Astrocyte (in vitro differentiated cells and primary cell): ENCODE data around the gene STOM.

Experiments used
- CTCF ChIP-seq: IDR thresholded peaks from 2 replicates; pipeline ENCODE4 v1.5.1; 2011; ENCODE audit warnings: low read depth, mild to moderate bottlenecking, inconsistent platforms, low read length, moderate library complexity; ENCODE audit not compliant: insufficient read depth
- EZH2 ChIP-seq: IDR thresholded peaks from 2 replicates; pipeline ENCODE4 v1.6.1; 2012; ENCODE audit warnings: mild to moderate bottlenecking, low read length, inconsistent platforms; ENCODE audit not compliant: insufficient read depth

DNA sequence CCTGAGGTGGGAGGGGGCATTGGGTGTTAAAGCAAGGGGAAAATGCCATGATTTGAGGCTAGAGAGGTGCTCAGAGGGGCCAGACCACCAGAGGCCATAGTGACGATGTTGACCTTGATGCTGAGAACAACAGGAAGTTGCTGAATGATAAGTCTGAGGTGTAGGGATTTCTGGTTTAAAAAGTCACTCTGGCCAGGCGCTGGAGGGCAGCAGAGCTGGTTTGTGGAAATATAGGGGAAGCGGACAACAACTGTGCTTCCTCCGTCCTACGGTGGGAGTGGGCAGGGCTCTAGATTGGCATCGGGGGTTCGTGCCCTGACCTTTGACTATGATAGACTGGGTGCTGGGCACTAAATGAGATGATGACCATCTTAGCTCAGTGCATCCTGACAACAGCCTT is 44.7 kb downstream of the STOM start:
- TF ChIP-seq CTCF (no peak), EZH2 (no peak)
